NCI-H2081 treated with DMSO at 0.1 percent for 48 hours (cell line): ENCODE results near the gene PRPF31.
"Not testable (repeated sequence)": the region's sequence is repeated elsewhere in the genome, so short reads cannot be mapped to it uniquely, and the experiment has no call there.

Experiments
- DNase-seq: peaks from one replicate; lab custom pipeline; 2025; lab: John Stamatoyannopoulos, UW

PRPF31 gene

DNA sequence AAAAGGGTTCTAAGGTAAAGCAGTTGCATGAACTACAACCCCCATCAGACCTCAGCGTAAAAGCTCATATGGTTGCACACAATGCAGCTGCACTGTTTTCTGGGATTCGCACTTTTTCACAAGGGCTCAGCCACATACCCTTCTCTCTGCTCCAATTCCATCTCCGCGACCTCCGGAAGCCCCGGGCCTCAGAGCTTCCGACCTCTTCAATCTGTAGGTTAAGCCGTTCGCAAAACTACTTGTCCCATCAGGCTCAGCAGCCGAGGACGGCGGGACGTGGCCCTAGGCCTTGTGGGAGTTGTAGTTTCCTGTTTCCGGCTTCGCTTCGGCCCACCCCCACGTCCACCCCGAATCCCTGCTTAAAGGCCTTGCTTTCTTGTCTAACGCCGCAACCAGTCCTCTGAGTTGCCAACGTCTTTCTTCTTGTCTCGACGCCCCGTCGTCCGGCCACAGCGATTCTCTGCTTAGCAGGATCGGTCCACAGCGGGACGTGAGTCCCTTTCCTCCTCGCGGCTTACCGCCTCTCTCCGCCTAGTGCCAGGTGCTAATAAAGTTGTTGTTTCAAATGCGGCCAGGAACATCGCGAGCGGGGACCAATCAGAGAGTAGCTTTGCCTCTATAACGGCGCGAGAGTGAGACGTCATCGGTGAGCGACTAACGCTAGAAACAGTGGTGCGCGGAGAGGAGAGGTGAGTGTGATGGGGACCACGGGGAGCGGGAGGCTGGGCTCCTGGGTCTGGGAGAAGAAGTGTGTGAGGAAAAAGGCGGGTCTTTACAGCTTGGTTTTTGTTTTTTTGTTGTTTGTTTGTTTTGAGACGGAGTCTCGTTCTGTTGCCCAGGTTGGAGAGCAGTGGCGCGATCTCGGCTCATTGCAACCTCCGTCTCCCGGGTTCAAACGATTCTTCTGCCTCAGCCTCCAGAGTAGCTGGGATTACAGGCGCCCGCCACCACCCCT lies at the start of gene PRPF31, which contains the start of gene TFPT:
TSS of gene PRPF31 (plus strand) at position 646 of the 955 bp plus-strand sequence. CDS start 2,525 bp downstream, outside the sequence.
TSS of gene TFPT (minus strand) at position 549 of the 955 bp plus-strand sequence. CDS start at position 161, 388 bp downstream.
- peak; percentile 86 for DNase-seq

GRCh38 chr19:54069470-54069869 lies 46.1 kb upstream of the PRPF31 start:
- DNase-seq, result no peak

GRCh38 chr19:54073829-54074228 lies 41.7 kb upstream of the PRPF31 start:
- no peak for DNase-seq

- no peak for DNase-seq
Measured at GRCh38 chr19:54074851-54075250, 40.7 kb upstream of the PRPF31 start.

GRCh38 chr19:54077334-54077733 lies 38.2 kb upstream of the PRPF31 start:
- DNase-seq, result no peak

DNA sequence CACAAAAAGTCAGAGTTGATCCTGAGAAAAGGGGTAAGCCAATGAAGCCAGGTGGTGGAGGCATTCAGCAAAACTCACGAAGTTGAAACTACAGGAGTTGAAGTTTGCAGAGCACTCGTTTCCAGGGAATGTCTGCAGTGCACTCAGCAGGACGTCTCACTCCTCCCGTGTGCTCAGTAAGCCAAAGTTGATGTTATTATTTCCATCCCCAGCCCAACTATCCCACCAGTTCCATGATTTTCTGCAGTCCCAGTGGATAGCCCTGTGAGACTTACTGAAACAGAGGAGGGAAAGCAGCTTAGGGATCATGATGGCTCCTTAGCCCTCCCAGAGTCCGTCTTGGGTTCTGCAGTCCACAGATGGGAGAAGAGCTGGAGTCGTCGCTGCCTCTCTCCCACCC lies 34.5 kb upstream of the PRPF31 start, which contains the start of gene TARM1:
TSS of gene TARM1 (minus strand) at position 334 of the 400 bp plus-strand sequence. CDS start at position 309, 25 bp downstream.
- DNase-seq, result no peak

GRCh38 chr19:54084410-54084809 lies 31.1 kb upstream of the PRPF31 start:
- DNase-seq, result no peak

- DNase-seq, result no peak
Measured at GRCh38 chr19:54094426-54095000, 21.0 kb upstream of the PRPF31 start.

- no peak for DNase-seq
Measured at GRCh38 chr19:54095136-54095858, 20.3 kb upstream of the PRPF31 start.

DNA sequence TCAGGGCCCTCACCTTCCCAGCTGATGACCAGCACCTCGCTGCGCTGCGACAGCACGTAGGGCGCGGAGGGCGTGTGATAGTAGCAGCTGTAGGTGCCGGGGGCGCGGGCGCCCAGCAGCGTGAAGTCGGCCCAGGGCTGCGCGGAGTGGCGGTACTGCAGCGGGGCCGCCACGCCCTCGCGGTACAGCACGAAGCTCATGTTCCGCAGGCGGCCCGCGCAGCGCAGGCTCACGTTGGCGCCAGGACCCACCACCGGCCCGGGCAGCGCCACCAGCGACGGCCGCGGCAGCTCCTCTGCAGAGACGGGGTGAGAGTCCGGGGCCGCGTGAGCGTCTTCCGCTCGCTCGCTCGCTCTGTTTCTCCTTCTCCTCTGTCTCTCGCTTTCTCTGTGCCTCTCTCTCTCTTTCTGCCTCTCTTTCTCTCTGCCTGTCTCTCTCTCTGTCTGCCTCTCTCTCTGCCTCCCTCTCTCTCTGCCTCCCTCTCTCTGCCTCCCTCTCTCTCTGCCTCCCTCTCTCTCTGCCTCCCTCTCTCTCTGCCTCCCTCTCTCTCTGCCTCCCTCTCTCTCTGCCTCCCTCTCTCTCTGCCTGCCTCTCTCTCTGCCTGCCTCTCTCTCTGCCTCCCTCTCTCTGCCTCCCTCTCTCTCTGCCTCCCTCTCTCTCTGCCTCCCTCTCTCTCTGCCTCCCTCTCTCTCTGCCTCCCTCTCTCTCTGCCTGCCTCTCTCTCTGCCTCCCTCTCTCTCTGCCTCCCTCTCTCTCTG lies 19.5 kb upstream of the PRPF31 start:
- not testable (repeated sequence) for DNase-seq

DNA sequence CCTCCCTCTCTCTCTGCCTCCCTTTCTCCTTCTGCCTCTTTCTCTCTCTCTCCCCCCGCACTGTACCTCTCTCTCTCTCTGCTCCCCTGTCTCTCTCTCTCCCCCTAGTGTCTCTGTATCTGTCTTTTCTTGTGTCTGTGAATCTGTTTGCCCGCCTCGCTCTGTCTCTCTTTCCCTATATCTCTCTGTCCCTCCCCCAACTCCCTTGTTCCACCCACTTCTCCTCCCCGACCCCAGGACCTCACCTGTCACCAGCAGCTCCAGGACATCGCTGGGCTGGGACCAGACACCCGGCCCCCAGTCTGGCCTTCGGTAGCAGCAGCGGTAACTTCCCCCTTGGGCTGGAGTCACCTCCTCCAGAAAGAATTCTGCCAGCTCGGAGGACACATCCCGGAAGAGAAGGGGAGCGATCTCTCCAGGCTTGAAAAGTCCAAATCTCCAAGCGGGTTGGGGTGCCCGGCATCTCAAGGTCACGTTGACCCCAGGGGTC lies 18.9 kb upstream of the PRPF31 start:
- DNase-seq, result no peak

DNA sequence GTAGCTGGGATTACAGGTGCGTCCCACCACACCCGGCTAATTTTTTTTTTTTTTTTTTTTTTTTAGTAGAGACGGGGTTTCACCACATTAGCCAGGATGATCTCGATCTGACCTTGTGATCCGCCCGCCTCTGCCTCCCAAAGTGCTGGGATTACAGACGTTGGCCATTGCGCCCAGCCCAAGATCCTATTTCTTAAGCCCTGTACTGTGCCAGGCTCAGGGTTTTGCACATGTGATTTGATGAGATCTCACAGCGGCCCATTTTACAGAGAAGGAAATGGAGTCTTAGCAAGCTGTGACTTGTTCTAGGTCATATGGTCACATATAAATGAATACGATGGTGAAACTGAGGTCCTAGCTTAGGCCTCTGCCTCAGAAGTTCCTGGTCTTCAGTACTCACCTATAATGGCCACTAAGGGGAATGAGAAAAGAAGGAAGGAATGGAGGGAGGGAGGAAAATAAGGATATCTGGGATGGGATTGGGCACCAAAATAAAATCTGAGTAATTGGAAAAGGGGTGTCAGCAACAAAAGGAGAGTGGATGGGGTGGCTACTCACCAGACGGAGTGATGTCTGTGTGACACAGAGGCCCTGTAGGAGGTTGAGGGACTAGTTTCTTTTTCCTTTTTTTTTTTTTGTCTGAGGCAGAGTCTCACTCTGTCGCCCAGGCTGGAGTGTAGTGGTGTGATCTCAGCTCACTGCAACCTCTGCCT lies 16.2 kb upstream of the PRPF31 start:
- no peak for DNase-seq

GRCh38 chr19:54099903-54100255 lies 15.7 kb upstream of the PRPF31 start:
- not testable (repeated sequence) for DNase-seq

DNA sequence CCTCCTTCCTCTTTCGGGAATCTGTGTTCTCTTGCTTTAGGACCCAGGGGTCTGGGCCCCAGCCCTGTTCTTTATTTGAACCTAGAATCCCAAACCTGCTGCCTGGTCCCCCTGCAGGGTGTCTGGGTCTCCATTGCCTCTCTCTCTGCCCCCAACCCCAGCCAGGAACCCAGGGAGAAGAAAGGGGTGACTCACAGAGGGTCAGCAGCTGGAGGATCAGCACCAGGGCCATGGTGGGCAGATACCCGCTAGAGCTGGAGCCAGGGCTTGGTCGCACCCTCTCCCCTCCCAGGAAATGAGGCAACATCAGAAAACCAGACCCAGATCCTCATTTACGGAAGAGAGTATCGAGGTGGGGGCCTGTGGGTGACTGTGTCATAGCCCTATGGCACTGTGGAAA lies 15.0 kb upstream of the PRPF31 start, which contains the start of gene OSCAR:
TSS of gene OSCAR (minus strand) at position 243 of the 400 bp plus-strand sequence. CDS start at position 232, 11 bp downstream.
- DNase-seq, result no peak

DNA sequence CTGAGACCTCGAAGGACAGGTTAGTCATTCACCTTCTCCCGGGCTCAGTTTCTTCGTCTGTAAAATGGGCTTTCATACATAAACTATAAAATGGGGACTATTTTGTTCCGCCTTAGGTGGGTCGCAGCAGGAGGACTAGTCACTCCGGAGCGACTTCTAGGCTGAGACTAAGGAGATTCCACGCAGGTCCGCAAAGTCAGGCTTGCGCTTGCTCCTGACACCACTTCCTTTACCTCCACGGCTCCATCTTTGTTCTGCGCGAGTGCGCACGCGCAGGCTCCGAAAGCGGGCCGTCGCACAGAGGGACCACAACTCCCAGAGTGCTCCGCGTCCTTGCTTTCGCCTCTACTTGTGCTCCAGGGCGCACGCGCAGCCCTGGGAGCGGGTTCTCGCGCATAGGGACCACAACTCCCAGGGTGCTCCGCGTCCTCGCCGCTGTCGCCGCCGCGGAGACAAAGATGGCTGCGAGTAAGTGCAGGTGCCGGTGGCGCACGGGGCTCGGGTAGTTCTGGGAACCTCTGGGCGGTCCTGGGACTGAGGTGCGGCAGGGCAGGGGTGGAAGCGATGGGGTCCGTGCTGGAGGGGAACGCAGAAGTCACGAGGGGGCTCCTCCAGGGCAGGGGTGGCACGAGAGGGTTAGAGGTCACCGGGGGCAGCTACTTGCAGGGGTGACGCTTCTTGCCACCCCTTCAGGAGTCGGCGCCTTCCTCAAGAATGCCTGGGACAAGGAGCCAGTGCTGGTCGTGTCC lies 13.0 kb upstream of the PRPF31 start, which contains the start of gene NDUFA3:
TSS of gene NDUFA3 (plus strand) at position 435 of the 749 bp plus-strand sequence. CDS start at position 459, 24 bp downstream.
- DNase-seq, result peak; percentile 87

GRCh38 chr19:54104998-54105715 lies 10.4 kb upstream of the PRPF31 start:
- DNase-seq, result no peak

DNA sequence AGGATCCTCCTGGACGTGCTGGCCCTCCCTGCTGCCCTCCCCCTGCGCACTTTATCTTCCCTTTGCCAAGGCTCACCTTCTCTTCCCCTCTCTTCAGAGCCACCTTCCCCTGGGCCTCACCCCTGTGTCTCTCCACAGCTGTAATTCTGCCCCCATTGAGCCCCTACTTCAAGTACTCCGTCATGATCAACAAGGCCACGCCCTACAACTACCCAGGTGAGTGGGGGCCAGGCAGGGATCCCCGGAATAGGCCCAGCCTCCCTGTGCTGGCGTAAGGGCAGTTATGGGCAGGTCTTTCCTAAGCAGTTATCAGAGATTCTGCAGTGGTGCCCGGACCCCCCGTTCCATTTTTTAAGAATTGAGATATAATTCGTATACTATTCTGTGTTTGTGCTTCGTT lies 9.8 kb upstream of the PRPF31 start:
- no peak for DNase-seq

DNA sequence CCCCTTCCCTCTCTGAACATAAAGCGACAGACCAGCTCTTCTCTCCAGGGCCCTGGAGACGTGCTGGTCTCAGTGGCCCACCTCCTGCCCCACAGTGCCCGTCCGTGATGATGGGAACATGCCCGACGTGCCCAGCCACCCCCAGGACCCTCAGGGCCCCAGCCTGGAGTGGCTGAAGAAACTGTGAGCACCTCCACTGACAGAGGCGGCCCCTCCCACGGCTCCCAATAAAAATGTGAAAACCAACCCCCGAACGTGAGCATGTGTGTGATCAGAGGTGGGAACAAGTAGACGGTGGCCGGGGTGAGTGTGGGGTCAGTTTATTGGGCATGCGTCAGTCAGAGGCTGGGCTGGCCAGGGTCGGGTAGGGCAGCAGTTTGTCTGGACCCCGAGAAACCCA lies 8.8 kb upstream of the PRPF31 start:
- DNase-seq, result no peak

GRCh38 chr19:54107876-54108490 lies 7.6 kb upstream of the PRPF31 start:
- no peak for DNase-seq
